ENCODE data around the gene ZNF646. TPM values are rescaled to one million over a fixed set of nuclear protein-coding genes. Genes with fewer than 3 reads are reported as not detected.
"Not testable (repeated sequence)": the region's sequence is repeated elsewhere in the genome, so short reads cannot be mapped to it uniquely, and the experiment has no call there.

The ZNF646 gene
- polyA plus RNA-seq, 1 donor from 2014 or later, result 8.5 TPM

GRCh38 chr16:31099860-31100638, 25.8 kb downstream of the ZNF646 start:
- Histone ChIP-seq H3K27me3 (ENCODE audit: insufficient read depth, low read depth, low read length) (no peaks in the 10 kb centered on the region), H3K27ac (ENCODE audit: low read length) (no peak overlapping the region), H3K9me3 (ENCODE audit: low read length) (no peaks in the 10 kb centered on the region), H3K4me2 (ENCODE audit: low read length) (no peak overlapping the region), H3F3A (ENCODE audit: insufficient read depth, low read length, poor library complexity, severe bottlenecking) (no peaks in the 10 kb centered on the region), H3K9ac (ENCODE audit: low read length) (no peak overlapping the region), H3K36me3 (ENCODE audit: insufficient read depth, low read length) (no peaks in the 10 kb centered on the region), H3K9me2 (ENCODE audit: insufficient read depth, low read length) (no peaks in the 10 kb centered on the region), H2AFZ (ENCODE audit: low read depth, low read length) (no peak overlapping the region), H4K20me1 (ENCODE audit: insufficient read depth) (no peaks in the 10 kb centered on the region), H3K79me2 (replicated peaks; ENCODE audit: insufficient read depth, low read length) (no peaks in the 10 kb centered on the region), H3K4me3 (ENCODE audit: low read length) (no peak overlapping the region)
- TF ChIP-seq REST (IDR thresholded peaks at IDR 0.05; ENCODE audit: borderline replicate concordance) (no peak), EP300 (conservative IDR thresholded peaks at IDR 0.05; ENCODE audit: poor library complexity, severe bottlenecking) (no peak), RAD21 (conservative IDR thresholded peaks at IDR 0.05) (no peak), SMC3 (conservative IDR thresholded peaks at IDR 0.05; ENCODE audit: poor library complexity) (no peak), EZH2 (IDR thresholded peaks at IDR 0.05; ENCODE audit: borderline replicate concordance, insufficient read depth, low read length, poor library complexity, severe bottlenecking) (no peak), CTCF (IDR thresholded peaks at IDR 0.05; ENCODE audit: poor library complexity, severe bottlenecking) (no peak), TAF1 (IDR thresholded peaks at IDR 0.05; ENCODE audit: low read depth) (no peak), MXI1 (conservative IDR thresholded peaks at IDR 0.05; ENCODE audit: poor library complexity, severe bottlenecking) (no peak), POLR2AphosphoS5 (IDR thresholded peaks at IDR 0.05) (no peak)

GRCh38 chr16:31100876-31101641, 26.8 kb downstream of the ZNF646 start:
- H3K79me2 ChIP-seq (replicated peaks; ENCODE audit: insufficient read depth, low read length); H3K9me3 ChIP-seq (ENCODE audit: low read length); H3K9ac ChIP-seq (ENCODE audit: low read length); H3K4me2 ChIP-seq (ENCODE audit: low read length); H3K27me3 ChIP-seq (ENCODE audit: insufficient read depth, low read depth, low read length); H3F3A ChIP-seq (ENCODE audit: insufficient read depth, low read length, poor library complexity, severe bottlenecking); H3K9me2 ChIP-seq (ENCODE audit: insufficient read depth, low read length); H2AFZ ChIP-seq (ENCODE audit: low read depth, low read length); H3K27ac ChIP-seq (ENCODE audit: low read length); H3K36me3 ChIP-seq (ENCODE audit: insufficient read depth, low read length); H4K20me1 ChIP-seq (ENCODE audit: insufficient read depth); H3K4me3 ChIP-seq (ENCODE audit: low read length): not testable (repeated sequence)
